ENCODE results near the gene MADCAM1. TPM values are rescaled to one million over a fixed set of nuclear protein-coding genes. Genes with fewer than 3 reads are reported as not detected.
A peak's percentile ranks its signal among the peaks of the same experiment; 100 is the strongest.

Gene MADCAM1
- total and polyA plus RNA-seq, 9 donors, result 0.11 to 0.90 (median 0.42) TPM; not detected in 2

DNA sequence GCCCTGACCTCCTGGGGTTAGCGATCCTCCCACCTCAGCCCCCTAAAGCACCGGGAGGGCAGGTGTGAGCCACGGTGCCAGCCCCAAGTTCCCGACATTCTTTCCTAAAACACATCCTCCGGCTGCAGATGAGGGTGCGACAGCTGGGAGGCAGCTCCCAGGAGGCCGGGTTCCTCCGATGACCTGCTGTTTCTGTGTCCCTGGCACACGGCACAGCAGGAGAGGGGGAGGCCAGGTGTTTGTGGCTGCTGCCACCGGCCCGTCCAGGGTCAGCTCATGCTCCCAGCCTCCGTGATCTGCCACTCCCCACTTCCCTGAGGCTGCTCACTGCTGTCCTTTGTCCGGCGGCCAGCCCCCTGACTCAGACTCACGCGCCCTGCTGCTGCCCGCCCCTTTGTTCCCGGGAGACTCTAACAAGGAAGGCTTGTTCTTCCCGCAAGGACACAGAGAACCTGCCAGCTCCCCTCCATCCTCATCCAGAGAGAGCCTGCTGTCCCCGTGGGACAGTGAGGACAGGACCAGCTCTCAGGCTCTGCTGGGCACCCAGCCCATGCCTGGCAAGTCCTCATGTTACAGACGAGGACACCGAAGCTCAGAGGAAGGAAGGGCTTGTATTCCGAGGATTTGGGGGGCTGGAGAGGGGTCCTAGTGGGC is 10.6 kb upstream of the MADCAM1 start:
- no peaks in the 10 kb centered on the region for H3K27me3 ChIP-seq
- TF ChIP-seq, protein P1, sequence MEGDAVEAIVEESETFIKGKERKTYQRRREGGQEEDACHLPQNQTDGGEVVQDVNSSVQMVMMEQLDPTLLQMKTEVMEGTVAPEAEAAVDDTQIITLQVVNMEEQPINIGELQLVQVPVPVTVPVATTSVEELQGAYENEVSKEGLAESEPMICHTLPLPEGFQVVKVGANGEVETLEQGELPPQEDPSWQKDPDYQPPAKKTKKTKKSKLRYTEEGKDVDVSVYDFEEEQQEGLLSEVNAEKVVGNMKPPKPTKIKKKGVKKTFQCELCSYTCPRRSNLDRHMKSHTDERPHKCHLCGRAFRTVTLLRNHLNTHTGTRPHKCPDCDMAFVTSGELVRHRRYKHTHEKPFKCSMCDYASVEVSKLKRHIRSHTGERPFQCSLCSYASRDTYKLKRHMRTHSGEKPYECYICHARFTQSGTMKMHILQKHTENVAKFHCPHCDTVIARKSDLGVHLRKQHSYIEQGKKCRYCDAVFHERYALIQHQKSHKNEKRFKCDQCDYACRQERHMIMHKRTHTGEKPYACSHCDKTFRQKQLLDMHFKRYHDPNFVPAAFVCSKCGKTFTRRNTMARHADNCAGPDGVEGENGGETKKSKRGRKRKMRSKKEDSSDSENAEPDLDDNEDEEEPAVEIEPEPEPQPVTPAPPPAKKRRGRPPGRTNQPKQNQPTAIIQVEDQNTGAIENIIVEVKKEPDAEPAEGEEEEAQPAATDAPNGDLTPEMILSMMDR (IDR thresholded peaks at IDR 0.05), result no peak
- no peak for TF ChIP-seq POLR2A (IDR thresholded peaks at IDR 0.05)
- no peak for TF ChIP-seq EP300 (IDR thresholded peaks at IDR 0.05)
- WGBS, 3 donors, result 5 to 6% (median 5%) methylated on average over 13 to 23 of the region's 23 CpGs
- H3K4me3 ChIP-seq, result no peak overlapping the region
- no peak overlapping the region for H3K27ac ChIP-seq
- no peaks in the 10 kb centered on the region for H3K9me3 ChIP-seq
- intact Hi-C loops (cut with DNase I), result no loop called here
- peak in 2 of 5 donors; percentile 42 to 56 for DNase-seq
- peaks cover 4% of the 10 kb centered on the region for H3K4me1 ChIP-seq (ENCODE audit: insufficient read depth)
- no peaks in the 10 kb centered on the region for H3K36me3 ChIP-seq

DNA sequence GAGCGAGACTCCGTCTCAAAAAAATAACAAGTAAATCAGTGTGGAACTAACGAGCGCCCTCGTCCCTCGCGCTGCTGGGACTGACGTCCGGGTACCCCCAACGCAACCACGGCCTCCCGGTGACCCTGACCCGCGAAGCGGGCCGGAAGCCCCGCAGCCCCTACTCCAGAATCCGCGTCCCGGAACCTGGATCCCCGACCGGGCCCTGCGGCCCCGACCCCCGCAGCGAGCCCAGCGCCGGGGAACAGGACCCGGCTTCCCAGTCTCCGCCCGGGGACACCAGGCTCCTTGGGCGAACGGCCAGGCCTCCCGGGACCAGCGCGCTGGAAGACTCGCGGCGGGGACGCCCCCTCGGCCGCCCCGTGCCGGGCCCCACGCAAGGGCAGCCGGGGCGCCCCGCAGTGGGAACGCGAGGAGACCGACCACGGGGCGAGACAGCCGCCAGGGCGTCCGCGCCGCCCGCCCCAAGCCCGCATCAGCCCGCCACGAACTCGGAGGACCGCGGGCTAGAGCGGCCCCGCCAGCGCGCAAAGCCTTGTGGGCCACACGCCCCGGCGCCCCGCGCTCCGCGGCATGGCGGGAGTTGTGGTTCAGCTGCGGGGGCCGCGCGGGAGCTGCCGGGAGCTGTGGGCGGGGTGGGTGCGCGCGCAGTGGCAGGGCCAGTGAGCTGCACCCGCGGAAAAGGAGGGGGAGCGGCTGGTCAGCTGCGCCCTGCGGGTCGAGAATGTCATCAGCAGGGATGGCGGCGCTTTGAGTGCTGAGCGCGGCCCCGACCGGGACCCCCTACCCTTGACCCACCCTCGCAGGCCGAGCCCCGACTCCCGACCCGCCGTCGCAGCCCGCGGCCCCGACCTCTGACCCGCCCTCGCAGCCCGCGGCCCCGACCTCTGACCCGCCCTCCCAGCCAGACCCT is 7.5 kb upstream of the MADCAM1 start:
- no peaks in the 10 kb centered on the region for H3K27me3 ChIP-seq
- TF ChIP-seq POLR2A (IDR thresholded peaks at IDR 0.05) (peak; percentile 78), EP300 (IDR thresholded peaks at IDR 0.05) (no peak)
- TF ChIP-seq, protein P1 (IDR thresholded peaks at IDR 0.05), result peak in 1 of 3 donors; percentile 52
- peak overlapping the region; percentile 74 for H3K4me3 ChIP-seq
- intact Hi-C loops (cut with DNase I), result no loop called here
- peaks cover 4% of the 10 kb centered on the region for H3K4me1 ChIP-seq (ENCODE audit: insufficient read depth)
- WGBS, 3 donors, result 1% methylated on average over 47 to 114 of the region's 114 CpGs
- DNase-seq, result peak; percentile 93 to 98 (median 96)
- H3K9me3 ChIP-seq, result no peaks in the 10 kb centered on the region
- H3K36me3 ChIP-seq, result no peaks in the 10 kb centered on the region
- H3K27ac ChIP-seq, result peak overlapping the region; percentile 18 to 85

DNA sequence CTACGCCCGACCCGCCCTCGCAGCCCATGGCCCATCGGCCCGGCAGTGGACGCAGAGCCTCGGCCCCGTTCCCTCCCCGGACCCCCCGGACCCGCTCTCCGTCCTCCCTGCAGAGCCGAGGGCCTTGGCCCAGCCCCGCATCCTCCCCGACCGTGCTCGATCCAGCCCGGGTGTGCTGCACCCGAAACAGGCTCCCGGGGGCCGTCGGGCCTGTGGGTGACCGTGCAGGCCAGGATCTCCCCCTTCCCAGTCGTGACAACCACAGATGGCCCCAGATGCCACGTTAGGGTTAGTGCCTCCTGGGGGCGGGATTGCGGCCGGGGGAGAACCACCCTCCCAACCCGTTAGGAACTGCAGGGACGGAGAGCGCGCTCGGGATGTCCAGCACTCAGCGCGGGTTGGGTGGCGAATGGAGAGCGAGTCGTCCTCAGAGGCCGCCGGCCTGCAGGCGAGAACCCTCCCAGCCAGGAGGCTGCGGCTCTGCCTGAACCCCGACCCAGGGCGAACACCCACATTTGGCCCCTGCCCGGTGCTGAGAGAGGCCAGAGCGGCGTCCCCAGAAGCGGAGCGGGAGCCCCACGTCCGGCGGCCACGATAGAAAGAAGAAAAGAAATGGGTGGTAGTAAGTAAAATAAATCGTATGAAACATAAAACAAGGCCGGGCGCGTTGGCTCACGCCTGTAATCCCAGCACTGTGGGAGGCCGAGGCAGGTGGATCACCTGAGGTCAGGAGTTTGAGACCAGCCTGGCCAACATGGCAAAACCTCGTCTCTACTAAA is 6.7 kb upstream of the MADCAM1 start:
- Histone ChIP-seq H3K36me3 (no peaks in the 10 kb centered on the region), H3K27ac (peak overlapping the region; percentile 18 to 85), H3K4me3 (peak overlapping the region; percentile 74), H3K9me3 (no peaks in the 10 kb centered on the region), H3K27me3 (no peaks in the 10 kb centered on the region), H3K4me1 (ENCODE audit: insufficient read depth) (peaks cover 4% of the 10 kb centered on the region)
- TF ChIP-seq, protein P1 (IDR thresholded peaks at IDR 0.05), result no peak
- TF ChIP-seq EP300 (IDR thresholded peaks at IDR 0.05) (no peak), POLR2A (IDR thresholded peaks at IDR 0.05) (no peak)
- intact Hi-C loops (cut with DNase I), result no loop called here
- peak in 1 of 5 donors; percentile 46 for DNase-seq
- WGBS, 3 donors, result 8 to 31% (median 31%) methylated on average over 33 to 61 of the region's 61 CpGs

DNA sequence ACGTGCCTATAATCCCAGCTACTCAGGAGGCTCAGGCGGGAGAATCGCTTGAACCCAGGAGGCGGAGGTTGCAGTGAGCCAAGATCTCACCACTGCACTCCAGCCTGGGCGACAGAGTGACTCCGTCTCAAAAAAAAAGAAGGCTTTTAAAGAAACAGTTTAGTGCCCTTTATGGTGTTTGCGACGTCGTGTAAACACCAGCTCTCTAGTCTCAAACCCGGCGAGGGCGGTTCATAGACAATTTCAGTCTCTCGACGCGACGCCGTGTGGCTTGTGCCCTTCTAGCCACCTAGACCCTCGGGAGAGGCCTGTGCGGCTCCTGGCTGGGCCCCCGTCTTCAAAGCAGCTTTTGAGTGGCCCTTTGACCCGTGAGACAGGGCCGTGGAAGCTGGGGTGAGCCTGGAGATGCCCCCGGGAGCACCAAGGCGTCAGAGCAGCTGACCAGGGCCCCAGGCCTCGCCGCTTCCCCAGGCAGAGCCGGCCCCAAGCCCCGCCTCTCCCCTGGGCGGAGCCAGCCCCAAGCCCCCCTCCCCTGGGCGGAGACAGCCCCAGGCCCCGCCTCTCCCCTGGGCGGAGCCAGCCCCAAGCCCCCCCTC is 5.0 kb upstream of the MADCAM1 start:
- Histone ChIP-seq H3K27ac (no peak overlapping the region), H3K36me3 (no peaks in the 10 kb centered on the region), H3K4me1 (ENCODE audit: insufficient read depth) (peaks cover 6% of the 10 kb centered on the region), H3K4me3 (no peak overlapping the region), H3K9me3 (no peaks in the 10 kb centered on the region), H3K27me3 (peaks cover 3% of the 10 kb centered on the region)
- intact Hi-C loops (cut with DNase I), result no loop called here
- DNase-seq, result peak in 1 of 5 donors; percentile 35
- TF ChIP-seq, protein P1 (IDR thresholded peaks at IDR 0.05), result no peak
- TF ChIP-seq EP300 (IDR thresholded peaks at IDR 0.05) (no peak), POLR2A (IDR thresholded peaks at IDR 0.05) (no peak)
- WGBS, 3 donors, result 73 to 78% (median 76%) methylated on average over 21 to 32 of the region's 32 CpGs

Data from ovary (tissue), 9 donors.